Esophagus squamous epithelium (tissue), 4 donors: Measurements from ENCODE around the gene AJUBA.

Experiments
- POLR2A ChIP-seq, 4 donors: fragments of 450-650 bp; IDR thresholded peaks; one replicate each; pipeline ENCODE4 v1.6.1; 2017; ENCODE audit warnings: antibody characterized with exemption in 4 of 4, mild to moderate bottlenecking in 4 of 4, moderate library complexity in 3 of 4
- TF ChIP-seq, protein P1 (sequence below), 6 experiments: fragments of 450-650 bp in 4 of 6; fragments of 200-600 bp in 2 of 6; sonication (generic) in 2 of 6; IDR thresholded peaks; one replicate each; pipeline ENCODE4 v1.5.1; 2016 to 2019; ENCODE audit warnings: antibody characterized with exemption in 6 of 6, mild to moderate bottlenecking in 4 of 6, moderate library complexity in 4 of 6

DNA sequence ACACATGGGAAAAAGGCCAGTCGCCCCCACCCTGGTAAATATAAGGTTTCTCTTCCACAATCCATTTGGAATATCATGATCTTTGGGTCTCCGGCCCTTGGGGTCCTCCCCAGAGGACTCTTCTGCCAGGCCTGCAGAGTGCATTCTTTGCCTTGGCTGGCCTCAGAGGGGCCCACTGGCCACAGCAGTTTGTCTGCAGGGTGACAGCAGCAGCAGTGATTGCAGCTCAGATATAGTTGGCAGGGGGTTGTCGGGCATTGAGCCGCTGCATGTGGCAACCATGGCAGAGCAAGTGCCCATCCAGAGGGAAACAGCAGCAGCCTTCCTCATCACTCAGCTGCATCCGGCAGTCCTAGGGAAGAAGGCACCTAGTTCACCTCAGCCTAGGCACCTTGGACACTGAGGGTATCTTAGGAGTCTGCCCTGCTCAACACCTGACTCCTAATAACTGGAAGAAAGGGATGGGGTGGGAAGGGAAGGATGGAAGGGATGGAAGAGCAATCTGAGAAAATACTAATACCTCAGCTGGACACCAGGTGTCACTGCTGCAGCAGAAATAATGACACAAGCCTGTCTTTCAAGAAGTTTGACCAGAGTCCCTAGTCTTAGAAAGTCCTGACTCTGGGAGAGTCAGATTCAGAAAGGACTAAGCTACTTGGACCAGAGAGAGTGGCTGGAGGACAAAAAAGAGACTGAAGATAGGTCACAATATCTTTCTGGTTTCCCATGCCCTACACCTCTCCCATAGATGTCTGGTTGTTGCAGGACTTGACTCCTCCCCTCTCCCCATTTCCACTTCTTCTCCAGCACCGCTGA lies 8.9 kb downstream of the AJUBA start:
- TF ChIP-seq, protein P1, sequence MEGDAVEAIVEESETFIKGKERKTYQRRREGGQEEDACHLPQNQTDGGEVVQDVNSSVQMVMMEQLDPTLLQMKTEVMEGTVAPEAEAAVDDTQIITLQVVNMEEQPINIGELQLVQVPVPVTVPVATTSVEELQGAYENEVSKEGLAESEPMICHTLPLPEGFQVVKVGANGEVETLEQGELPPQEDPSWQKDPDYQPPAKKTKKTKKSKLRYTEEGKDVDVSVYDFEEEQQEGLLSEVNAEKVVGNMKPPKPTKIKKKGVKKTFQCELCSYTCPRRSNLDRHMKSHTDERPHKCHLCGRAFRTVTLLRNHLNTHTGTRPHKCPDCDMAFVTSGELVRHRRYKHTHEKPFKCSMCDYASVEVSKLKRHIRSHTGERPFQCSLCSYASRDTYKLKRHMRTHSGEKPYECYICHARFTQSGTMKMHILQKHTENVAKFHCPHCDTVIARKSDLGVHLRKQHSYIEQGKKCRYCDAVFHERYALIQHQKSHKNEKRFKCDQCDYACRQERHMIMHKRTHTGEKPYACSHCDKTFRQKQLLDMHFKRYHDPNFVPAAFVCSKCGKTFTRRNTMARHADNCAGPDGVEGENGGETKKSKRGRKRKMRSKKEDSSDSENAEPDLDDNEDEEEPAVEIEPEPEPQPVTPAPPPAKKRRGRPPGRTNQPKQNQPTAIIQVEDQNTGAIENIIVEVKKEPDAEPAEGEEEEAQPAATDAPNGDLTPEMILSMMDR (IDR thresholded peaks at IDR 0.05), result peak in 5 of 6 experiments; percentile 66 to 79 (median 69)
- no peak for TF ChIP-seq POLR2A (IDR thresholded peaks at IDR 0.05)
